Activated B cell treated with CpG ODN at 0.5 μM for 24 hours (primary cell): ENCODE measurements around the gene FPGS. TPM values are rescaled to one million over a fixed set of nuclear protein-coding genes. Genes with fewer than 3 reads are reported as not detected.
A peak's percentile ranks its signal among the peaks of the same experiment; 100 is the strongest.

ENCODE experiments used
- ATAC-seq: fragments of 200-7000 bp; cut with Tn5 transposase; one replicate; pipeline ENCODE4 v1.10.0; 2021; ENCODE audit warnings: low read depth, mild to moderate bottlenecking, moderate library complexity
- CTCF ChIA-PET: fragments of 350-600 bp; sonication (Branson Sonifier 250); formaldehyde crosslinking; loops from one replicate; lab custom pipeline; 2021; ENCODE audit warnings: antibody characterized with exemption; lab: Charles Lee
- POLR2A ChIA-PET: fragments of 350-600 bp; sonication (Branson Sonifier 250); formaldehyde crosslinking; loops from one replicate; lab custom pipeline; 2021; ENCODE audit warnings: antibody characterized with exemption; lab: Charles Lee
- DNase-seq: peaks from one replicate; pipeline ENCODE4 v3.0.0; 2022
- H3K27ac Mint-ChIP-seq: one replicate; pipeline ENCODE4 v1.8.0; 2020; ENCODE audit warnings: mixed read lengths
- H3K27me3 Mint-ChIP-seq: one replicate; pipeline ENCODE4 v1.8.0; 2021; ENCODE audit warnings: mixed read lengths
- H3K36me3 Mint-ChIP-seq: one replicate; pipeline ENCODE4 v1.8.0; 2021; ENCODE audit warnings: low read depth, mixed read lengths
- H3K4me1 Mint-ChIP-seq: one replicate; pipeline ENCODE4 v1.8.0; 2021; ENCODE audit warnings: mixed read lengths
- H3K4me3 Mint-ChIP-seq: one replicate; pipeline ENCODE4 v1.8.0; 2020; ENCODE audit warnings: mild to moderate bottlenecking, mixed read lengths
- H3K9me3 Mint-ChIP-seq: one replicate; pipeline ENCODE4 v1.8.0; 2020; ENCODE audit warnings: mixed read lengths
- intact Hi-C: fragments of 100-400 bp; cut with micrococcal nuclease; formaldehyde crosslinking; loops from one replicate; pipeline ENCODE4 v1.15.1; 2024
- total RNA-seq: library from RNA; stranded (reverse); gene quantifications from 2 replicates; pipeline ENCODE4 v1.2.3, GENCODE V29; 2022
- TF ChIP-seq, protein P1 (sequence below): fragments of 200-600 bp; IDR thresholded peaks from one replicate; pipeline ENCODE4 v1.8.0; 2022; ENCODE audit warnings: antibody characterized with exemption, mild to moderate bottlenecking

FPGS gene
- total RNA-seq, 1 donor from 2014 or later = 135 TPM

DNA sequence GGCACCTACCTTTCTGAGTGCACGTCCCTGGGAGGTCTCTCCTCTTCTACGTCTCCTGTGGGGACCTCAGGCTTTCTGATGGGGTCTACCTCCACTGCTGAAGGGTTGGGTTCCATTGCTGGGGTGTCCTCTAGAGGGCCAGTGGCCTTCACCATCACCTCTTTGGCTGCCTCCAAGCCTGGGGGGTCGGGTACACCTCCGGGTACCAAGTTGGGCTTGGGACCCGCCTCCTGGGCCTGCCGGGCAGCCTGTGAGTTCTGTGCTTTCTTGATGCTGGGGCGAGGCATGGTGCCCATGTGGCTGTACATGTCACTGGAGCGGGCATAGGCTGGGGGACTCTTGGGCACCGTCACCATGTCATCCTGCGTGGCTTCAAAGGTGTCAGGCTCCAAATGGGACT, 28.7 kb upstream of the FPGS start:
- intact Hi-C loops = loop anchor here (5.0 kb wide), 2 partner anchors 162 to 293 kb away; partner anchors contain the start of genes NAIF1, SLC25A25 and STXBP1
- peak overlapping the region; percentile 35 for H3K4me3 Mint-ChIP-seq

DNA sequence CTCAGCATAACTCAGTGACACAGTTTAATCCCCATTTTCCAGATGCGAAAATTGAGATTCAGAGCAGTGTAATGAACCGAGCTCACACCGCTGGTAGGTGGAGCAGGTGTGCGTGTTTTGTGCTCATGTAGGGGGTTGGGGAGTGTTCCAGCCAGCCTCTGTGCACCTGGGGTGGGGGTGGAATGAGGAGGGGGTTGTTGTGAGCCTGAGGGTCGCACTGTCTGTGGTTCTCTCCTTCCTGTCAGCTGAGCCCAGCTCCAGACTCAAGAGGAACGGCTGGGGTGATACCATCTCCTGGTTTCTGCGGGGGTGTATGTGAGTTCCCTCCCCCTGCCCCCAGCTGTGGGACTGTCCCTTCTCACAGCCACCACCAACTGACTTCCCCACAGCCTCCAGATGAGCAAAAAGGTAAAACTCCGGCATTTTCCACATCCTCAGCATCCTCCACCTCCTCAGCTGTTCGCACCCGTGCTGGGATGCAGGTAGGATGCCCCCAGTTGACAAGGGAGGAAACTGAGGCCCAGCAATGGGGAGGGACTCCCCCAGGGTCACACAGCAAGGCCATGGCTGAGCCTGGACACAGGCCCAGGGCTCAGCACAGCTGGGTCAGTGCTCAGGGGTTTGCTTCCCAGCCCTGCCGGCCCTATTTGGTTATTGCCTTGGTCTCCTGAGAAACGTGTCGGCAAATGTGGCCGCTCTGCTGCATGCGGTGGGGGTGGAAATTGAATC, 26.3 kb upstream of the FPGS start:
- peaks cover 45% of the 10 kb centered on the region for H3K36me3 Mint-ChIP-seq
- intact Hi-C loops = loop anchor here (1.0 to 5.0 kb wide), 2 partner anchors 9 to 351 kb away; partner anchors contain the start of gene PTGES2

More for the DNA sequence above, 28.7 kb upstream of the FPGS start:
- Mint-ChIP-seq H3K4me1 (peaks cover 61% of the 10 kb centered on the region), H3K36me3 (peaks cover 58% of the 10 kb centered on the region), H3K27me3 (no peaks in the 10 kb centered on the region), H3K9me3 (no peaks in the 10 kb centered on the region), H3K27ac (peak overlapping the region; percentile 78)
- ChIA-PET CTCF (no interaction called here), POLR2A (interaction anchor here (0.7 to 7.6 kb wide), 2 partner anchors 10 to 1207 kb away, joined by 7 to 96 read pairs; partner anchors contain the start of gene CDK9)
- ATAC-seq = no peak
- TF ChIP-seq, protein P1, sequence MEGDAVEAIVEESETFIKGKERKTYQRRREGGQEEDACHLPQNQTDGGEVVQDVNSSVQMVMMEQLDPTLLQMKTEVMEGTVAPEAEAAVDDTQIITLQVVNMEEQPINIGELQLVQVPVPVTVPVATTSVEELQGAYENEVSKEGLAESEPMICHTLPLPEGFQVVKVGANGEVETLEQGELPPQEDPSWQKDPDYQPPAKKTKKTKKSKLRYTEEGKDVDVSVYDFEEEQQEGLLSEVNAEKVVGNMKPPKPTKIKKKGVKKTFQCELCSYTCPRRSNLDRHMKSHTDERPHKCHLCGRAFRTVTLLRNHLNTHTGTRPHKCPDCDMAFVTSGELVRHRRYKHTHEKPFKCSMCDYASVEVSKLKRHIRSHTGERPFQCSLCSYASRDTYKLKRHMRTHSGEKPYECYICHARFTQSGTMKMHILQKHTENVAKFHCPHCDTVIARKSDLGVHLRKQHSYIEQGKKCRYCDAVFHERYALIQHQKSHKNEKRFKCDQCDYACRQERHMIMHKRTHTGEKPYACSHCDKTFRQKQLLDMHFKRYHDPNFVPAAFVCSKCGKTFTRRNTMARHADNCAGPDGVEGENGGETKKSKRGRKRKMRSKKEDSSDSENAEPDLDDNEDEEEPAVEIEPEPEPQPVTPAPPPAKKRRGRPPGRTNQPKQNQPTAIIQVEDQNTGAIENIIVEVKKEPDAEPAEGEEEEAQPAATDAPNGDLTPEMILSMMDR = no peak
- DNase-seq = no peak

DNA sequence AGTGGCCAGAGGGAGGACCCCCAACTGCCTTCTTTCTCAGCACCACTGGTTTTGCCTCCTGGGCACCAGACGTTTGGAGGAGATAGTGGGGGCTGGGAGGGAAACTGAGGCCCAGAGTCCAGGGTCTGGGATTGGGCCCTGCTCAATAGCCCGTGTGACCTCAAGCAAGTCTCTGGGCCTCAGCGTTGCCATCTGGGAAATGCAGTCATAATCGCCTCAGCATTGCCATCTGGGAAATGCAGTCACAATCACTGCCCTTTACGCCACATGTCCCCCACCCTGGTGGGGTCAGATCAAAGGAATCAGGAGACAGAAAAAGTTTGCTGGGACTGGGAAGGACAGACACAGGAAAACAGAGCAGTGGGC, 25.8 kb upstream of the FPGS start:
- DNase-seq (no peak), ATAC-seq (no peak)
- Mint-ChIP-seq H3K27me3 (no peaks in the 10 kb centered on the region), H3K4me3 (peak overlapping the region; percentile 94), H3K27ac (peak overlapping the region; percentile 98), H3K4me1 (peaks cover 57% of the 10 kb centered on the region), H3K9me3 (no peaks in the 10 kb centered on the region), H3K36me3 (peaks cover 39% of the 10 kb centered on the region)
- ChIA-PET CTCF (interaction anchor here (1.1 to 2.0 kb wide), 3 partner anchors 8 to 145 kb away, joined by 5 to 14 read pairs (median 6); partner anchors contain the start of gene CDK9), POLR2A (interaction anchor here (0.6 to 1.5 kb wide), 6 partner anchors 9 to 140 kb away, joined by 3 to 28 read pairs (median 6); partner anchors contain the start of genes CDK9, ENG, PTRH1 and ST6GALNAC4)
- TF ChIP-seq, protein P1 = no peak
- intact Hi-C loops = loop anchor here (1.0 to 5.0 kb wide), 2 partner anchors 8 to 350 kb away; partner anchors contain the start of gene PTGES2

More for the DNA sequence above, 26.3 kb upstream of the FPGS start:
- Mint-ChIP-seq H3K9me3 (no peaks in the 10 kb centered on the region), H3K4me1 (peaks cover 57% of the 10 kb centered on the region), H3K27ac (peak overlapping the region; percentile 98), H3K27me3 (no peaks in the 10 kb centered on the region), H3K4me3 (peak overlapping the region; percentile 94)
- ChIA-PET CTCF (interaction anchor here (0.6 to 2.0 kb wide), 5 partner anchors 9 to 258 kb away, joined by 3 to 14 read pairs (median 5); partner anchors contain the start of gene CDK9), POLR2A (interaction anchor here (0.6 to 1.5 kb wide), 9 partner anchors 9 to 140 kb away, joined by 3 to 28 read pairs (median 6); partner anchors contain the start of genes CDK9, ENG, PTRH1 and ST6GALNAC4)
- DNase-seq = peak; percentile 60
- peak; percentile 49 for ATAC-seq
- TF ChIP-seq, protein P1 = no peak

DNA sequence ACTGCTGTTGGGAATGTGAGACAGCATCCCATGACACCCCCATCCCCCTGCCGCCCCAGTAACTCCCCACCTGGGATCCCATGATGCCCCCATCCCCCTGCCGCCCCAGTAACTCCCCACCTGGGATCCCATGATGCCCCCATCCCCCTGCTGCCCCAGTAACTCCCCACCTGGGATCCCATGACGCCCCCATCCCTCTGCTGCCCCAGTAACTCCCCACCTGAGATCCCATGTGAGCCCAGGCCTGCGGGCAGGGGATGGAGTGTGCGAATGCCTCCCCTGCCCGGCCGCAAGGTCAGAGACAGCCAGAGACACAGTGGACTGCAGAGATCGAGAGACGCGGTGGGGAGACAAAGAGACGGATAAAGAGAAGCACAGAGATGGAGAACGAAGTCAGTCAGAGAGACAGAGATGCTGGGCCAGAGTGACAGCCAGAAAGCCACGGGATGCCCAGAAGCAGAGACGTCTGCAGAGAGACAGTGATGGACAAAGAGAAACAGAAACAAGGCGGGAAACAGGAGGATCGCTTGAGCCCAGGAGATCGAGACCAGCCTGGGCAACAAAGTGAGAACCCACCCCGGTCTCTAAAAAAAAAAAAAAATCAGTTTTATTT, 25.2 kb upstream of the FPGS start:
- Mint-ChIP-seq H3K27ac (peak overlapping the region; percentile 98), H3K9me3 (no peaks in the 10 kb centered on the region), H3K4me3 (peak overlapping the region; percentile 94), H3K4me1 (peaks cover 59% of the 10 kb centered on the region), H3K36me3 (peaks cover 36% of the 10 kb centered on the region), H3K27me3 (no peaks in the 10 kb centered on the region)
- intact Hi-C loops = loop anchor here (5.0 kb wide), 1 partner anchor 350 kb away; the partner anchor contains the start of gene PTGES2
- ChIA-PET CTCF (interaction anchor here (1.0 kb wide), 1 partner anchor 9 kb away, joined by 3 read pairs; no protein-coding TSS in a partner anchor), POLR2A (interaction anchor here (0.7 to 3.7 kb wide), 10 partner anchors 20 to 193 kb away, joined by 3 to 65 read pairs (median 5); partner anchors contain the start of gene ST6GALNAC4)
- DNase-seq (no peak), ATAC-seq (no peak)
- TF ChIP-seq, protein P1 = no peak
